Fibroblast of pulmonary artery (primary cell): Measurements from ENCODE around the gene TNIK.

Experiments
- DNase-seq: peaks from one replicate; pipeline ENCODE4 v3.0.0-alpha.2; 2010; ENCODE audit warnings: low read depth
- H3K4me3 ChIP-seq: replicated peaks from 2 replicates; pipeline ENCODE4 v1.5.1; 2011; ENCODE audit warnings: low read depth, mild to moderate bottlenecking, control low read depth, low read length, moderate library complexity
- CTCF ChIP-seq: IDR thresholded peaks from 2 replicates; pipeline ENCODE4 v1.5.1; 2011; ENCODE audit warnings: mild to moderate bottlenecking, control low read depth, low read length, inconsistent platforms; ENCODE audit errors: missing control alignments

TNIK gene

GRCh38 chr3:171156401-171157010, 303.7 kb downstream of the TNIK start:
- TF ChIP-seq CTCF: no peak
- DNase-seq: no peak
- H3K4me3 ChIP-seq: no peak overlapping the region

- H3K4me3 ChIP-seq: no peak overlapping the region
- DNase-seq: no peak
- no peak for TF ChIP-seq CTCF
Observed at GRCh38 chr3:171155122-171155700, 305.0 kb downstream of the TNIK start.

- DNase-seq: no peak
- TF ChIP-seq CTCF: no peak
- H3K4me3 ChIP-seq: no peak overlapping the region
Observed at GRCh38 chr3:171150945-171151344, 309.3 kb downstream of the TNIK start.

GRCh38 chr3:171149526-171150116, 310.6 kb downstream of the TNIK start:
- H3K4me3 ChIP-seq: no peak overlapping the region
- no peak for TF ChIP-seq CTCF
- no peak for DNase-seq

GRCh38 chr3:171145798-171146197, 314.4 kb downstream of the TNIK start:
- no peak overlapping the region for H3K4me3 ChIP-seq
- TF ChIP-seq CTCF: no peak
- DNase-seq: no peak

GRCh38 chr3:171142985-171143384, 317.2 kb downstream of the TNIK start:
- H3K4me3 ChIP-seq: no peak overlapping the region
- TF ChIP-seq CTCF: no peak
- DNase-seq: peak; percentile 53

GRCh38 chr3:171140246-171140645, 320.0 kb downstream of the TNIK start:
- no peak overlapping the region for H3K4me3 ChIP-seq
- DNase-seq: no peak

More at GRCh38 chr3:171140246-171140645, 320.0 kb downstream of the TNIK start:
- TF ChIP-seq CTCF: no peak
